DND-41 (cell line): ENCODE measurements around the gene FYB2.

Source experiments
- CTCF ChIP-seq: IDR thresholded peaks from 2 replicates; pipeline ENCODE4 v1.5.1; 2012; ENCODE audit warnings: borderline replicate concordance, low read length, moderate library complexity, mild to moderate bottlenecking; ENCODE audit not compliant: poor library complexity, severe bottlenecking; ENCODE audit errors: extremely low read depth
- EZH2 ChIP-seq: IDR thresholded peaks from 3 replicates; pipeline ENCODE4 v1.6.1; 2012; ENCODE audit warnings: borderline replicate concordance, low read depth, mild to moderate bottlenecking, moderate library complexity, low read length, inconsistent platforms; ENCODE audit not compliant: severe bottlenecking

- TF ChIP-seq CTCF (no peak), EZH2 (no peak)
Observed at GRCh38 chr1:56866656-56867055, 47.5 kb upstream of the FYB2 start.
